ENCODE results near the gene AURKAIP1. TPM values are rescaled to one million over a fixed set of nuclear protein-coding genes. Genes with fewer than 3 reads are reported as not detected.
"Not testable (repeated sequence)": the region's sequence is repeated elsewhere in the genome, so short reads cannot be mapped to it uniquely, and the experiment has no call there.

The AURKAIP1 gene
- total RNA-seq, 5 donors from 2014 or later (not counting 1 experiment from before 2014, with no cell fraction given): 58.8 to 91.7 (median 86.0) TPM

DNA sequence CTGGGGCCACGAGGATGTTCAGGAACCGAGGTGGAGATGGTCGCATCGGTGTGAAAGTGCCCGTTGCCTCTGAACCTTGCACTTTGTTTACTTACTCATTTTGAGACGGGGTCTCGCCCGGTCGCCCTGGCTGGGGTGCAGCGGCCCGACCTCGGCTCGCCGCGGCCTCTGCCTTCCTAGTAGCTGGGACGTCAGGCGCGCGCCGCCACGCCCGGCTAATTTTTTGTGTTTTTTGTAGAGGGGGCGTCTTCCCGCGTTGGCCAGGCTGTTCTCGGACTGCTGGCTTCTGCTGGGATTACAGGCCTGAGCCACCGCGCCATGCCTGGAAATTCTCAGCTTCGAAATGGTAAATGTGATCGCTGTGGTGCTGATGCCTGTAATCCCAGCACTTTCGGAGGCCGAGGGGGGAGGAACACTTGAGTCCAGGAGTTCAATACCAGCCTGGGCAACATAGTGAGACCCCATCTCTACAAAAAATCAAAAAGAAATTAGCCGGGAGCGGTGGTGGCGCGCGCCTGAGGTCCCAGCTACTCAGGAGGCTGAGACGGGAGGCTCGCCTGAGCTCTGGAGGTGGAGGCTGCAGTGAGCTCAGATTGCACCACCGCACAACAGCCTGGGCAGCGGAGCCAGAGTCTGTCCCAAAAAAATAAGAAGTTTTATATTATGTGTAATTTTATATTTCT lies 32.8 kb upstream of the AURKAIP1 start:
- WGBS (ENCODE audit: insufficient coverage): 12% methylated on average over 24 of the region's 41 CpGs
- peak in 3 of 35 experiments; percentile 7 to 26 (median 14) for DNase-seq

DNA sequence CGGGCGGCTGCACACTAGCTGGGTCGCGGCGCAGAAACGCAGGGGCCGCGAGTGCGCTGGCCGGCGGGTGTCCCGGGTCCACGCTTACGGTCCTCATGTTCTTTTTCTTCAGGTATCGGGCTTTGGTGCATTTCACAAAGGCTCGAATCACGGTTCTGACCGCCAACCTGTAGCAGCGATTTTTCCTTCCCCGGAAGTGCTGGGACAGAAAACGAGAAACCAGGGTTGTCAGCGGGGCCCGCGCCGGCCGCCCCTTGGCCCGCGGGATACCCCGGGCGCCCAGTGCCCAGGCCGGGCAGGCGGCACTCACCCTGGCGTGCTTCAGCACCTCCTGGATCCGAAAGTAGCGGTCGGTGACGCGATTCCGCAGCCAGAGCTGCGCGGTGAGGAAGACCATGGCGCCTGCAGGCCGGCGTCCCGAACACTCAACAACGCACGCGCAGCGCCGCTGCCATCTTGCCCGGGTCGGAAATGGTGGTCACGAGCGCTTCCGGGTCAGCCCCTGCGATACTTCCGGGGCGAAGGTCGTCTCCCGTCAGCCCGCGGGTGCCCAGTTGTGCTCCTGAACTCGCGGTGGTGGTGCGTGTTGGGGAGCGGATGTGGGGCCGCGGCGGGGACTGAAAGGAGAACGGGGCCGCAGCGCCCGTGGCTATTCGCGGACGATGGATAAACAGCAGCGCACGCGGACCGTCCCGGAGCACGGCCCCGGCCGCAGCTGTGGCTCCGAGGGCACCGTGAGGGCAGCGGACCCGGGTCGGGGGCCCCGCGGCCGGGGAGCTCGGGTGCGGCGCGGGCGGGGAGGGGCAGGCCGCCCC lies 32.0 kb upstream of the AURKAIP1 start, which contains the start of gene MRPL20:
Gene MRPL20, minus strand, starts transcription at position 473 of the 815 bp plus-strand sequence. Its CDS starts 76 bp downstream, at position 397.
- Histone ChIP-seq H3K9me3 (no peaks in the 10 kb centered on the region), H3K4me1 (ENCODE audit: control insufficient read depth in 1 of 2, extremely low read depth in 1 of 2, insufficient read depth in 2 of 2, low read length in 2 of 2) (peaks cover 11 to 40% of the 10 kb centered on the region in 2 experiments), H3K36me3 (ENCODE audit: control insufficient read depth in 2 of 2, extremely low read depth in 1 of 2, insufficient read depth in 1 of 2, low read length in 1 of 2) (peaks cover 4 to 34% of the 10 kb centered on the region in 2 donors), H3K4me3 (ENCODE audit: control insufficient read depth in 1 of 2, extremely low read depth in 1 of 2, low read length in 1 of 2) (peak within 1 kb of the TSS; percentile 76 to 85), H3K27me3 (replicated peaks in 1 of 2; ENCODE audit: control insufficient read depth in 2 of 2, extremely low read depth in 1 of 2, insufficient read depth in 2 of 2, low read length in 1 of 2) (no peaks in the 10 kb centered on the region), H3K27ac (ENCODE audit: low read length) (peak within 1 kb of the TSS; percentile 67)
- CTCF ChIA-PET: interaction anchor here in 1 of 2 donors (0.8 to 1.2 kb wide), 3 partner anchors 8 to 98 kb away, joined by 3 to 8 read pairs (median 5); partner anchors contain the start of genes AURKAIP1 and CCNL2
- WGBS (ENCODE audit: insufficient coverage): under 1% methylated on average over 97 of the region's 98 CpGs
- peaks cover 33 to 52% (median 44%) of the 10 kb centered on the region in 3 donors for H3K4me1 Mint-ChIP-seq
- H3K4me3 Mint-ChIP-seq: peak within 1 kb of the TSS; percentile 89 to 95 (median 91)
- no peaks in the 10 kb centered on the region for H3K27me3 Mint-ChIP-seq
- H3K9me3 Mint-ChIP-seq: no peaks in the 10 kb centered on the region
- peak within 1 kb of the TSS; percentile 93 to 97 for H3K27ac Mint-ChIP-seq
- POLR2A ChIA-PET: no interaction called here
- ATAC-seq (replicated peaks in 1 of 4) (peak; percentile 95 to 97 (median 96)), DNase-seq (peak; percentile 90 to 98 (median 96))
- H3K36me3 Mint-ChIP-seq: peaks cover 22% of the 10 kb centered on the region

More for the DNA sequence above, 32.8 kb upstream of the AURKAIP1 start:
- Mint-ChIP-seq H3K36me3 (peaks cover 16% of the 10 kb centered on the region), H3K9me3 (peaks cover 0 to 3% (median 0%) of the 10 kb centered on the region in 3 donors), H3K27me3 (no peaks in the 10 kb centered on the region), H3K4me1 (peaks cover 33 to 46% (median 39%) of the 10 kb centered on the region in 3 donors), H3K4me3 (peak overlapping the region; percentile 77 to 95 (median 89)), H3K27ac (peak overlapping the region; percentile 61 to 78)
- ChIA-PET CTCF (interaction anchor here in 1 of 2 donors (0.8 to 1.2 kb wide), 3 partner anchors 9 to 97 kb away, joined by 3 to 8 read pairs (median 5); partner anchors contain the start of genes AURKAIP1 and CCNL2), POLR2A (no interaction called here)
- Histone ChIP-seq H3K9me3 (no peaks in the 10 kb centered on the region), H3K27me3 (replicated peaks in 1 of 2; ENCODE audit: control insufficient read depth in 2 of 2, extremely low read depth in 1 of 2, insufficient read depth in 2 of 2, low read length in 1 of 2) (no peaks in the 10 kb centered on the region), H3K27ac (ENCODE audit: low read length) (peak overlapping the region; percentile 67), H3K36me3 (ENCODE audit: control insufficient read depth in 2 of 2, extremely low read depth in 1 of 2, insufficient read depth in 1 of 2, low read length in 1 of 2) (peaks cover 4 to 28% of the 10 kb centered on the region in 2 donors), H3K4me3 (ENCODE audit: control insufficient read depth in 1 of 2, extremely low read depth in 1 of 2, low read length in 1 of 2) (peak overlapping the region; percentile 76 to 85), H3K4me1 (ENCODE audit: control insufficient read depth in 1 of 2, extremely low read depth in 1 of 2, insufficient read depth in 2 of 2, low read length in 2 of 2) (peaks cover 11 to 40% of the 10 kb centered on the region in 2 experiments)
- peak in 3 of 4 experiments; percentile 13 to 18 (median 15) for ATAC-seq (replicated peaks in 1 of 4)

DNA sequence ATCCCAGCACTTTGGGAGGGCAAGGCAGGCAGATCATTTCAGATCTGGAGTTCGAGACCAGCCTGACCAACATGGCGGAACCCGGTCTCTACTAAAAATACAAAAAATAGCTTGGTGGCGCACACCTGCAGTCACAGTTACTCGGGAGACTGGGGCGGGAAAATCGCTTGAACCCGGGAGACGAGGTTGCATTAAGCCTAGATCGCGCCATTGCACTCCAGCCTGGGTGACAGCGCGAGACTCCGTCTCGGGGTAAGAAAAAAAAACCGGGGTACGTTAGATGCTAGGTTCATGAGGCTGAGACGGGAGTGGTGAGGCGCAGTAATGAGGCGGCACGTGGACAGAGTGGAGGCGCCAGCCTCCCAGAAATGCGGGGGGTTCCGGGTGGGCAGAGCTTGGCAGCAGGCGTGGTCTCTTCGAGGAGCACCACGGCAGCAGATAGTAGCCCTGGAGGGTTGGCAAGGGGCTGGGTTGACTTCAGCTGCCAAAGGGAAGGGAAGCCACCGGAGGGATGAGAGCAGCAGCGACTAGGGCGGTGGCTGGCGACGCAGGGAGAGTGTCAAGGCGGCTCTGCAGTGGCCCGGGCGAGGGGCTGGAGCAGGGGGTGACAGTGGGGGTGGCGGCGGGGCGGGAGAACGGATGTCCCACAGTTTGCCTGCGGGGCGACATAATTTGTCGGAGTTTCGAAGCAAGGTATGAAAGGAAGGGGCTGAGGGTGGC lies 31.3 kb upstream of the AURKAIP1 start:
- Mint-ChIP-seq H3K36me3 (peaks cover 23% of the 10 kb centered on the region), H3K27ac (peak overlapping the region; percentile 82 to 87), H3K27me3 (no peaks in the 10 kb centered on the region), H3K4me1 (peaks cover 31 to 57% (median 48%) of the 10 kb centered on the region in 3 donors), H3K9me3 (no peaks in the 10 kb centered on the region), H3K4me3 (peak overlapping the region; percentile 89 to 95 (median 91))
- Histone ChIP-seq H3K27me3 (replicated peaks in 1 of 2; ENCODE audit: control insufficient read depth in 2 of 2, extremely low read depth in 1 of 2, insufficient read depth in 2 of 2, low read length in 1 of 2) (no peaks in the 10 kb centered on the region), H3K36me3 (ENCODE audit: control insufficient read depth in 2 of 2, extremely low read depth in 1 of 2, insufficient read depth in 1 of 2, low read length in 1 of 2) (peaks cover 7 to 41% of the 10 kb centered on the region in 2 donors), H3K4me3 (ENCODE audit: control insufficient read depth in 1 of 2, extremely low read depth in 1 of 2, low read length in 1 of 2) (peak overlapping the region; percentile 76 to 85), H3K4me1 (ENCODE audit: control insufficient read depth in 1 of 2, extremely low read depth in 1 of 2, insufficient read depth in 2 of 2, low read length in 2 of 2) (peaks cover 11 to 44% of the 10 kb centered on the region in 2 experiments), H3K9me3 (no peaks in the 10 kb centered on the region), H3K27ac (ENCODE audit: low read length) (peak overlapping the region; percentile 67)
- ATAC-seq (replicated peaks in 1 of 4) (no peak), DNase-seq (no peak)
- 40% methylated on average over 34 of the region's 43 CpGs for WGBS (ENCODE audit: insufficient coverage)
- ChIA-PET CTCF (no interaction called here), POLR2A (interaction anchor here in 1 of 2 donors (0.6 kb wide), 1 partner anchor 40 kb away, joined by 3 read pairs; no protein-coding TSS in a partner anchor)

GRCh38 chr1:1403653-1404052 lies 28.6 kb upstream of the AURKAIP1 start:
- DNase-seq (no peak), ATAC-seq (replicated peaks in 1 of 4) (no peak)
- Histone ChIP-seq H3K4me3 (ENCODE audit: control insufficient read depth in 1 of 2, extremely low read depth in 1 of 2, low read length in 1 of 2) (no peak overlapping the region), H3K4me1 (ENCODE audit: control insufficient read depth in 1 of 2, extremely low read depth in 1 of 2, insufficient read depth in 2 of 2, low read length in 2 of 2) (peaks cover 22 to 56% of the 10 kb centered on the region in 2 experiments), H3K9me3 (no peaks in the 10 kb centered on the region), H3K27me3 (replicated peaks in 1 of 2; ENCODE audit: control insufficient read depth in 2 of 2, extremely low read depth in 1 of 2, insufficient read depth in 2 of 2, low read length in 1 of 2) (no peaks in the 10 kb centered on the region), H3K36me3 (ENCODE audit: control insufficient read depth in 2 of 2, extremely low read depth in 1 of 2, insufficient read depth in 1 of 2, low read length in 1 of 2) (peaks cover 14 to 50% of the 10 kb centered on the region in 2 donors), H3K27ac (ENCODE audit: low read length) (no peak overlapping the region)
- peaks cover 27% of the 10 kb centered on the region for H3K36me3 Mint-ChIP-seq
- H3K4me1 Mint-ChIP-seq: peaks cover 45 to 66% (median 52%) of the 10 kb centered on the region in 3 donors
- 89% methylated on average over 6 of the region's 7 CpGs for WGBS (ENCODE audit: insufficient coverage)
- CTCF ChIA-PET: no interaction called here
- no peaks in the 10 kb centered on the region for H3K27me3 Mint-ChIP-seq
- POLR2A ChIA-PET: no interaction called here
- H3K9me3 Mint-ChIP-seq: no peaks in the 10 kb centered on the region
- peak overlapping the region in 1 of 2 donors; percentile 14 for H3K27ac Mint-ChIP-seq
- H3K4me3 Mint-ChIP-seq: peak overlapping the region; percentile 7 to 22 (median 17)

DNA sequence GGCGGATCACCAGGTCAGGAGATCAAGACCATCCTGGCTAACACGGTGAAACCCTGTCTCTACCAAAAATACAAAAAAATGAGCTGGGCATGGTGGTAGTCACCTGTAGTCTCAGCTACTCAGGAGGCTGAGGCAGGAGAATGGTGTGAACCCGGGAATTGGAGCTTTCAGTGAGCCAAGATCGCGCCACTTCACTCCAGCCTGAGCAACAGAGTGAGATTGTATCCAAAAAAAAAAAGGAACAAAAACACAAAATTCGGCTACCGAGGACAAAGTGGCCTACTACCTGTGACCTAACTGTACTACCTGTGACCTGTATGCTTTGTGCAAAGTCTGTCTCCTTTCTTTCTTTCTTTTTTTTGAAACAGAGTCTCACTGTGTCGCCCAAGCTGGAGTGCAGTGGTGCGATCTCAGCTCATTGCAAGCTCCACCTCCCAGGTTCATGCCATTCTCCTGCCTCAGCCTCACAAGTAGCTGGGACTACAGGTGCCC lies 27.9 kb upstream of the AURKAIP1 start:
- not testable (repeated sequence) for H3K27me3 ChIP-seq (replicated peaks in 1 of 2; ENCODE audit: control insufficient read depth in 2 of 2, extremely low read depth in 1 of 2, insufficient read depth in 2 of 2, low read length in 1 of 2); H3K27ac ChIP-seq (ENCODE audit: low read length); H3K27ac Mint-ChIP-seq; H3K4me3 ChIP-seq (ENCODE audit: control insufficient read depth in 1 of 2, extremely low read depth in 1 of 2, low read length in 1 of 2); DNase-seq; H3K9me3 ChIP-seq; ATAC-seq (replicated peaks in 1 of 4); H3K27me3 Mint-ChIP-seq; H3K9me3 Mint-ChIP-seq
- peaks cover 45 to 66% (median 52%) of the 10 kb centered on the region in 3 donors for H3K4me1 Mint-ChIP-seq
- H3K4me1 ChIP-seq (ENCODE audit: control insufficient read depth in 1 of 2, extremely low read depth in 1 of 2, insufficient read depth in 2 of 2, low read length in 2 of 2): peaks cover 23 to 56% of the 10 kb centered on the region in 2 experiments
- ChIA-PET POLR2A (interaction anchor here in 1 of 2 donors (0.7 kb wide), 1 partner anchor 28 kb away, joined by 4 read pairs; the partner anchor contains the start of gene AURKAIP1), CTCF (interaction anchor here in 1 of 2 donors (0.6 kb wide), 1 partner anchor 87 kb away, joined by 3 read pairs; no protein-coding TSS in a partner anchor)
- H3K4me3 Mint-ChIP-seq: peak overlapping the region in 2 of 3 donors; percentile 17 to 34
- peaks cover 14 to 51% of the 10 kb centered on the region in 2 donors for H3K36me3 ChIP-seq (ENCODE audit: control insufficient read depth in 2 of 2, extremely low read depth in 1 of 2, insufficient read depth in 1 of 2, low read length in 1 of 2)
- peaks cover 27% of the 10 kb centered on the region for H3K36me3 Mint-ChIP-seq
- WGBS (ENCODE audit: insufficient coverage): 89% methylated on average over 3 of the region's 9 CpGs
